ENCODE measurements around the gene OGA.

OGA gene

GRCh38 chr10:101782811-101783735 lies 35.2 kb downstream of the OGA start, which contains the start of gene NPM3:
TSS of gene NPM3 (minus strand) at chr10:101783446. CDS start at chr10:101783390, 56 bp downstream.
- FAIRE-seq (peak; percentile 91), DNase-seq (ENCODE audit: insufficient read length, low spot score) (peak; percentile 88)
- 0 out of 2 replicates have a peak, but pooled peaks have one; percentile 39 for TF ChIP-seq SPI1 (IDR thresholded peaks at IDR 0.05; ENCODE audit: low read depth, low read length)
- no peak for TF ChIP-seq PAX5 (IDR thresholded peaks at IDR 0.05; ENCODE audit: insufficient read depth, low read length, severe bottlenecking)
- 0 out of 2 replicates have a peak, but pooled peaks have one; percentile 28 for TF ChIP-seq POU2F2 (IDR thresholded peaks at IDR 0.05; ENCODE audit: low read depth, low read length)
- no peak; the same call in 1 of the 2 replicates for TF ChIP-seq POLR2AphosphoS5 (IDR thresholded peaks at IDR 0.05; ENCODE audit: low read depth, low read length)
- TF ChIP-seq TAF1 (IDR thresholded peaks at IDR 0.05; ENCODE audit: low read depth, low read length) = peak; percentile 46; the same call in 1 of the 2 replicates
- peak; percentile 49; the same call in 1 of the 2 replicates for TF ChIP-seq POLR2A (IDR thresholded peaks at IDR 0.05; ENCODE audit: low read depth, low read length)

DNA sequence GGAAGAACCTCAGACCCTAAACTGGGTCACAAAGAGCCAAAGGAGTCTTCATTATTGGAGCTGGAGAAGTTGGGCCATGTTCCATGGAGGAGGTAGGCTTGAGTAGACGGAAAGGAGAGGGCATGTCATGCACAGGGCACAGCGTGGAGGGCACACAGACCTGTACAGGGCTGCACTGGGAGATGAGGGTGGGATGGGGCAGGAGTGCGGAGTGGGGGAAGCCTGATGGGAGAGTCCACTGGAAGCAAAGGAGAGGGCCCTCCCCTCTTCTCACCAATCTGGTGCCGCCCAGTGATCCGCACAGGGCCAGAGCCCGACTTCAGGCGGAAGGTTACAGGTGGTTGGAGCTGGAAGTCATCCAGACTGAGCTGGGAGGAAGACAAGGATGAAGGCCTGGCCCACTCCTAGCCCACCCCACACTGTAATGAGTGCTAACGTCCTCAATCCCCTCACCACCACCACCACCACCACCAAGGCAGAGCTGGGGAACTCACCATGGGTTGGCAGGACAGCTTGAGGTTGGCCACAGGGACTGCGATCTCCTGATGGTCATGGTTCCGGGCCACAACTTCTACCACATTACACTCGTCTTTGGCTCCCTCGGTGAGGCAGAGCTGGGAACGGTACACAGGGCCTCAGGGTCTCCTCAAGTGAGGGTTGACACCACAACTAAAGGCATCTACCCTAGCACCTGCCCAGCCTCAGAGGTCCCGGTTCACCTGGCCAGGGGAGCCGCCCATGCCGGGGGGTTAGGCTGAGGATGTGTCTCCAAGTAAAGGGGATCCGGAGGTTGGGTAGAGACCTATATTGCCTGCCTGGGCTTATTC lies 36.0 kb downstream of the OGA start:
- TF ChIP-seq POLR2A (IDR thresholded peaks at IDR 0.05; ENCODE audit: low read depth, low read length) (no peak), PAX5 (IDR thresholded peaks at IDR 0.05; ENCODE audit: insufficient read depth, low read length, severe bottlenecking) (no peak), TAF1 (IDR thresholded peaks at IDR 0.05; ENCODE audit: low read depth, low read length) (no peak), SPI1 (IDR thresholded peaks at IDR 0.05; ENCODE audit: low read depth, low read length) (no peak), POLR2AphosphoS5 (IDR thresholded peaks at IDR 0.05; ENCODE audit: low read depth, low read length) (no peak), POU2F2 (IDR thresholded peaks at IDR 0.05; ENCODE audit: low read depth, low read length) (no peak)
- no peak for DNase-seq (ENCODE audit: insufficient read length, low spot score)
- FAIRE-seq = peak; percentile 47

GRCh38 chr10:101781655-101781983 lies 36.6 kb downstream of the OGA start:
- TF ChIP-seq POLR2AphosphoS5 (IDR thresholded peaks at IDR 0.05; ENCODE audit: low read depth, low read length) = no peak
- TF ChIP-seq POU2F2 (IDR thresholded peaks at IDR 0.05; ENCODE audit: low read depth, low read length) = no peak
- TF ChIP-seq TAF1 (IDR thresholded peaks at IDR 0.05; ENCODE audit: low read depth, low read length) = no peak
- no peak for TF ChIP-seq PAX5 (IDR thresholded peaks at IDR 0.05; ENCODE audit: insufficient read depth, low read length, severe bottlenecking)
- no peak for DNase-seq (ENCODE audit: insufficient read length, low spot score)
- no peak for FAIRE-seq

GRCh38 chr10:101780818-101781654 lies 37.2 kb downstream of the OGA start:
- FAIRE-seq (peak; percentile 82), DNase-seq (ENCODE audit: insufficient read length, low spot score) (peak; percentile 75)
- TF ChIP-seq PAX5 (IDR thresholded peaks at IDR 0.05; ENCODE audit: insufficient read depth, low read length, severe bottlenecking) (peak; percentile 61), TAF1 (IDR thresholded peaks at IDR 0.05; ENCODE audit: low read depth, low read length) (no peak), POU2F2 (IDR thresholded peaks at IDR 0.05; ENCODE audit: low read depth, low read length) (no peak)

DNA sequence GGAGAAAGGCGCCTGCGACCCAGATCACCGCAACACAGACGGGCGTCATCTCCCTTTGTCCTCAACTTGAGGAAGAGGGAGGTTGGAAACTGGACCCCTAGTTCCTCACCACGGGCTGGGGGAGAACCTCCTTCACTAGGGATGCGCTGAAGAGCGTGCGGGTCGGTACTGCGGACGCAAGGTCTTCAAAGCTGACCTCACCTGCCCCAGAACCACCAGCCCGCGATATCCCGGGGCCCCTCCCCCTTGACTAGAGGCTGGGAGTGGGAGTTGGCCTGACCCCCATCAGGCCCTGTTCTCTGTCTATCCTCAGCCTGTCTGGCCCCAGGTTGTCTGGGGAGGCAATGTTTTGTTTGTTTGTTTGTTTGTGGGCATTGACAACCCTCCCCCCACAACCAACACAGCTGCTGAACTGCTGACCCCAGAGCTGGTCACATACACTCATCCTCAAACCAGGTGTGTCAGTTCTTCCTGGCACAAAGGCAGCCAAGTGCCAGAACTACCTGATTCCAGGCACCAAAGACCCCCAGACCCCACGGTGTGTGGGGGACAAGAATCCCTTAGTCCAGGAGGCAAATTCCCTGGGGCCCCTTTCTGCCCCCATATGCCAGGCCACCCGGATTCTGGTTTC lies 37.9 kb downstream of the OGA start:
- TF ChIP-seq POU2F2 (IDR thresholded peaks at IDR 0.05; ENCODE audit: low read depth, low read length) = no peak
- no peak for TF ChIP-seq POLR2A (IDR thresholded peaks at IDR 0.05; ENCODE audit: low read depth, low read length)
- TF ChIP-seq PAX5 (IDR thresholded peaks at IDR 0.05; ENCODE audit: insufficient read depth, low read length, severe bottlenecking) = no peak
- no peak for TF ChIP-seq SPI1 (IDR thresholded peaks at IDR 0.05; ENCODE audit: low read depth, low read length)
- TF ChIP-seq TAF1 (IDR thresholded peaks at IDR 0.05; ENCODE audit: low read depth, low read length) = no peak
- TF ChIP-seq POLR2AphosphoS5 (IDR thresholded peaks at IDR 0.05; ENCODE audit: low read depth, low read length) = no peak
- FAIRE-seq (peak; percentile 69), DNase-seq (ENCODE audit: insufficient read length, low spot score) (peak; percentile 14)

- FAIRE-seq (peak; percentile 91), DNase-seq (ENCODE audit: insufficient read length, low spot score) (peak; percentile 79)
- TF ChIP-seq POLR2A (IDR thresholded peaks at IDR 0.05; ENCODE audit: low read depth, low read length) (no peak), SPI1 (IDR thresholded peaks at IDR 0.05; ENCODE audit: low read depth, low read length) (no peak; the same call in 1 of the 2 replicates), TAF1 (IDR thresholded peaks at IDR 0.05; ENCODE audit: low read depth, low read length) (no peak), POLR2AphosphoS5 (IDR thresholded peaks at IDR 0.05; ENCODE audit: low read depth, low read length) (no peak), PAX5 (IDR thresholded peaks at IDR 0.05; ENCODE audit: insufficient read depth, low read length, severe bottlenecking) (peak; percentile 10)
Observed at GRCh38 chr10:101779544-101780186, 38.6 kb downstream of the OGA start.

DNA sequence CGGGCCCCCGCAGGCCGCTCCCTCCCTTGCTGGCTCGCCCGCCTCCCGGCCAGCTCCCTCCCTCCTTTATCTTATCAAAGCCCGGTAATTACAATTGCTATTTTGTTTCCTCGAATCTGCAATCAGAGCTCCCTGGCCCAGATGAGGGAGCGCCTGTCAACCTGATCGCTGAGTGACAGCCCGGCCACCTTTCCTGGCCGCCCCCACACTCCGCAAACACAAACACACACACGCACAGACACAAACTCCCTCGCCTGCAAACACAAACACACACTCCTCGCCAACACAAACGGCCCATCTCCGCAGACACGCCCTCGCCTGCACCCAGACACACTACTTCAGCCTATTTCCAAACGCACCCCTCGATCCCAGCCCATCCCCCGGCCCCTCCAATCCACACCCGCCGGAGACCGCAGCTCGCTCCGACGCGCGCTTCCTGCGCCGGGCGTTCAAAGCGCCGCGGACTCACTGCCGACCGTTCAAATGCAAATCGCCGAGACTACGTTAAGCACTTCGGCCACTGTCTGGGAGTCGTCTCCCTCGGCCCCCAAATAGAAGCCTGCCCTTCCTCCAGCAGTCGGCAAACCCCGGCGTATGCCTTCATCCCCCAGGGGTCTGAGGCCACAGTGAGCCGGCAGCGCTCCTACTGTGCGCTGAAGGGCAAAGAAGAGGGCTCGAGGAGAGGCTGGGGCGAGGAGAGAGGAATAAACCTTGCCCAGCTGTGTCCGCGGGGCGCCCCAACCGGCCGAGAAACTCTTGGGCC lies 39.3 kb downstream of the OGA start:
- TF ChIP-seq POU2F2 (IDR thresholded peaks at IDR 0.05; ENCODE audit: low read depth, low read length) = peak; percentile 60; the same call in 1 of the 2 replicates
- no peak for TF ChIP-seq TAF1 (IDR thresholded peaks at IDR 0.05; ENCODE audit: low read depth, low read length)
- peak; percentile 94 for FAIRE-seq
- DNase-seq (ENCODE audit: insufficient read length, low spot score) = no peak

Measured in GM12891 (cell line).